GM12872 (cell line): ENCODE measurements around the gene SUPT20HL1.

Experiments used
- CTCF ChIP-seq: IDR thresholded peaks from 3 replicates; pipeline ENCODE4 v1.5.1; 2011; ENCODE audit warnings: low read depth, mild to moderate bottlenecking, low read length, moderate library complexity; ENCODE audit not compliant: insufficient read depth

The SUPT20HL1 gene

GRCh38 chrX:24398766-24399165, 38.3 kb downstream of the SUPT20HL1 start:
- TF ChIP-seq CTCF = no peak

GRCh38 chrX:24399550-24399949, 39.1 kb downstream of the SUPT20HL1 start:
- TF ChIP-seq CTCF = no peak

- TF ChIP-seq CTCF = no peak
Measured at GRCh38 chrX:24405959-24406358, 45.5 kb downstream of the SUPT20HL1 start.
